ENCODE results near the gene SHISA6. TPM values are rescaled to one million over a fixed set of nuclear protein-coding genes. Genes with fewer than 3 reads are reported as not detected.

Gene SHISA6
- total and polyA plus RNA-seq, 7 donors = 0.22 to 1.8 (median 0.40) TPM

GRCh38 chr17:11391134-11391533 is 150.1 kb downstream of the SHISA6 start:
- WGBS, 3 donors = 71 to 74% (median 71%) methylated on average over 4 of the region's 4 CpGs
- Histone ChIP-seq H3K27ac (no peak overlapping the region), H3K4me3 (no peak overlapping the region), H3K4me1 (no peaks in the 10 kb centered on the region), H3K9me3 (no peaks in the 10 kb centered on the region), H3K36me3 (ENCODE audit: insufficient read depth in 1 of 2, low read depth in 1 of 2) (no peaks in the 10 kb centered on the region), H3K27me3 (ENCODE audit: insufficient read depth in 3 of 3, low read length in 2 of 3) (no peaks in the 10 kb centered on the region)
- ATAC-seq (no peak), DNase-seq (no peak)
- TF ChIP-seq CTCF (IDR thresholded peaks at IDR 0.05) = no peak
- intact Hi-C loops (cut with DNase I) = no loop called here

- H3K9me3 ChIP-seq = peaks cover 6% of the 10 kb centered on the region
- WGBS, 3 donors = 60 to 77% (median 69%) methylated on average over 8 of the region's 8 CpGs
- DNase-seq = no peak
- no peak for TF ChIP-seq CTCF (IDR thresholded peaks at IDR 0.05)
- no peak for ATAC-seq
- no peak overlapping the region for H3K27ac ChIP-seq
- no peak overlapping the region for H3K4me3 ChIP-seq
- no peaks in the 10 kb centered on the region for H3K36me3 ChIP-seq (ENCODE audit: insufficient read depth in 1 of 2, low read depth in 1 of 2)
- H3K4me1 ChIP-seq = no peaks in the 10 kb centered on the region
- no peaks in the 10 kb centered on the region for H3K27me3 ChIP-seq (ENCODE audit: insufficient read depth in 3 of 3, low read length in 2 of 3)
- intact Hi-C loops (cut with DNase I) = no loop called here
Observed at GRCh38 chr17:11404431-11405276, 163.6 kb downstream of the SHISA6 start.

GRCh38 chr17:11406716-11407115 is 165.7 kb downstream of the SHISA6 start:
- 56 to 59% (median 57%) methylated on average over 3 of the region's 3 CpGs for WGBS, 3 donors
- Histone ChIP-seq H3K4me3 (no peak overlapping the region), H3K36me3 (ENCODE audit: insufficient read depth in 1 of 2, low read depth in 1 of 2) (no peaks in the 10 kb centered on the region), H3K27ac (no peak overlapping the region), H3K4me1 (no peaks in the 10 kb centered on the region), H3K9me3 (peaks cover 3% of the 10 kb centered on the region), H3K27me3 (ENCODE audit: insufficient read depth in 3 of 3, low read length in 2 of 3) (no peaks in the 10 kb centered on the region)
- intact Hi-C loops (cut with DNase I) = no loop called here
- TF ChIP-seq CTCF (IDR thresholded peaks at IDR 0.05) = no peak
- DNase-seq = no peak
- no peak for ATAC-seq

GRCh38 chr17:11412654-11413053 is 171.6 kb downstream of the SHISA6 start:
- H3K4me1 ChIP-seq = no peaks in the 10 kb centered on the region
- ATAC-seq (no peak), DNase-seq (no peak)
- no peaks in the 10 kb centered on the region for H3K9me3 ChIP-seq
- H3K4me3 ChIP-seq = no peak overlapping the region
- TF ChIP-seq CTCF (IDR thresholded peaks at IDR 0.05) = no peak
- H3K27me3 ChIP-seq (ENCODE audit: insufficient read depth in 3 of 3, low read length in 2 of 3) = no peaks in the 10 kb centered on the region
- no peaks in the 10 kb centered on the region for H3K36me3 ChIP-seq (ENCODE audit: insufficient read depth in 1 of 2, low read depth in 1 of 2)
- 56 to 58% (median 57%) methylated on average over 6 of the region's 6 CpGs for WGBS, 3 donors
- intact Hi-C loops (cut with DNase I) = no loop called here
- H3K27ac ChIP-seq = no peak overlapping the region

- no peaks in the 10 kb centered on the region for H3K27me3 ChIP-seq (ENCODE audit: insufficient read depth in 3 of 3, low read length in 2 of 3)
- TF ChIP-seq CTCF (IDR thresholded peaks at IDR 0.05) = no peak
- no peak overlapping the region for H3K4me3 ChIP-seq
- no peaks in the 10 kb centered on the region for H3K36me3 ChIP-seq (ENCODE audit: insufficient read depth in 1 of 2, low read depth in 1 of 2)
- DNase-seq (no peak), ATAC-seq (no peak)
- no peaks in the 10 kb centered on the region for H3K4me1 ChIP-seq
- no peaks in the 10 kb centered on the region for H3K9me3 ChIP-seq
- intact Hi-C loops (cut with DNase I) = no loop called here
- H3K27ac ChIP-seq = no peak overlapping the region
- WGBS, 3 donors = 89 to 92% (median 91%) methylated on average over 3 of the region's 3 CpGs
Observed at GRCh38 chr17:11418342-11418741, 177.3 kb downstream of the SHISA6 start.
